ENCODE measurements around the gene OR2J2.
"Not testable (repeated sequence)": the region's sequence is repeated elsewhere in the genome, so short reads cannot be mapped to it uniquely, and the experiment has no call there.

- not testable (repeated sequence) for TF ChIP-seq CTCF (IDR thresholded peaks at IDR 0.05; ENCODE audit: insufficient read depth, low read depth, low read length); EZH2 (IDR thresholded peaks at IDR 0.05; ENCODE audit: insufficient read depth, low read length)
Measured at GRCh38 chr6:29188659-29189058, 18.0 kb downstream of the OR2J2 start.

All from astrocyte (in vitro differentiated cells and primary cell).